Osteoblast (primary cell): ENCODE measurements around the gene PSMC5. TPM values are rescaled to one million over a fixed set of nuclear protein-coding genes. Genes with fewer than 3 reads are reported as not detected.
"Not testable (repeated sequence)": the region's sequence is repeated elsewhere in the genome, so short reads cannot be mapped to it uniquely, and the experiment has no call there.

Experiments
- DNase-seq: peaks from one replicate; pipeline ENCODE4 v3.0.0; 2011; ENCODE audit warnings: low spot score, mixed read lengths; ENCODE audit not compliant: insufficient read length; ENCODE audit errors: missing footprints
- H2AFZ ChIP-seq: 2 replicates; pipeline ENCODE4 v1.6.0; 2011; ENCODE audit warnings: mild to moderate bottlenecking, low read length
- H3K27ac ChIP-seq: 2 replicates; pipeline ENCODE4 v1.5.1; 2011; ENCODE audit warnings: mild to moderate bottlenecking, low read depth, low read length, moderate library complexity
- H3K27me3 ChIP-seq: 2 replicates; pipeline ENCODE4 v1.6.0; 2012; ENCODE audit warnings: mild to moderate bottlenecking, control low read depth, inconsistent platforms, low read length, moderate library complexity; ENCODE audit not compliant: insufficient read depth
- H3K36me3 ChIP-seq: 2 replicates; pipeline ENCODE4 v1.5.1; 2011; ENCODE audit warnings: mild to moderate bottlenecking, low read length, control low read depth, moderate library complexity; ENCODE audit not compliant: insufficient read depth
- H3K4me1 ChIP-seq: 2 replicates; pipeline ENCODE4 v1.5.1; 2011; ENCODE audit warnings: mild to moderate bottlenecking, low read length, control low read depth, moderate library complexity; ENCODE audit not compliant: insufficient read depth
- H3K4me2 ChIP-seq: 2 replicates; pipeline ENCODE4 v1.6.0; 2011; ENCODE audit warnings: mild to moderate bottlenecking, low read length; ENCODE audit not compliant: insufficient read depth
- H3K4me3 ChIP-seq: fragments of 200-600 bp; sonication (generic); 3 replicates; pipeline ENCODE4 v1.5.1; 2012; ENCODE audit warnings: mild to moderate bottlenecking, low read length, inconsistent platforms; ENCODE audit not compliant: insufficient read depth
- H3K79me2 ChIP-seq: 2 replicates; pipeline ENCODE4 v1.6.0; 2012; ENCODE audit warnings: mild to moderate bottlenecking, low read length, control low read depth, inconsistent platforms; ENCODE audit not compliant: insufficient read depth
- H3K9me3 ChIP-seq: 2 replicates; pipeline ENCODE4 v1.5.1; 2011; ENCODE audit warnings: low read depth, low read length, control low read depth
- H4K20me1 ChIP-seq: 2 replicates; pipeline ENCODE4 v1.6.0; 2012; ENCODE audit warnings: mild to moderate bottlenecking, low read length, control low read depth; ENCODE audit not compliant: insufficient read depth
- CTCF ChIP-seq: IDR thresholded peaks from 2 replicates; pipeline ENCODE4 v1.5.1; 2011; ENCODE audit warnings: mild to moderate bottlenecking, low read depth, low read length, moderate library complexity; ENCODE audit errors: extremely low read depth
- total RNA-seq: library from RNA; depleted of rRNA; stranded (reverse); fragments of >200 nt; gene quantifications from 2 replicates; pipeline ENCODE4 v1.2.3, GENCODE V29; 2012

Gene PSMC5
- total RNA-seq, 1 donor, result 34.0 TPM

GRCh38 chr17:63880706-63881105 lies 53.5 kb downstream of the PSMC5 start:
- H3K36me3 ChIP-seq, result no peaks in the 10 kb centered on the region
- no peak for DNase-seq
- no peaks in the 10 kb centered on the region for H4K20me1 ChIP-seq
- no peaks in the 10 kb centered on the region for H3K27me3 ChIP-seq
- H2AFZ ChIP-seq, result no peak overlapping the region
- no peaks in the 10 kb centered on the region for H3K4me1 ChIP-seq
- H3K79me2 ChIP-seq, result no peaks in the 10 kb centered on the region
- H3K4me3 ChIP-seq, result no peak overlapping the region
- no peak for TF ChIP-seq CTCF
- H3K27ac ChIP-seq, result no peak overlapping the region
- no peaks in the 10 kb centered on the region for H3K9me3 ChIP-seq
- H3K4me2 ChIP-seq, result no peak overlapping the region

GRCh38 chr17:63881337-63881736 lies 54.1 kb downstream of the PSMC5 start:
- H4K20me1 ChIP-seq, DNase-seq, H3K36me3 ChIP-seq, H3K27me3 ChIP-seq, H3K4me2 ChIP-seq, H3K9me3 ChIP-seq, H3K79me2 ChIP-seq, H2AFZ ChIP-seq, H3K4me3 ChIP-seq, H3K27ac ChIP-seq, H3K4me1 ChIP-seq: not testable (repeated sequence)

Other genes with a start within 250 kb of the PSMC5 start
- gene TACO1, start 226.5 kb upstream of the PSMC5 start, total RNA-seq, result 19.7 and 21.0 TPM in 2 replicates
- gene MAP3K3, start 205.0 kb upstream of the PSMC5 start, total RNA-seq, result 51.0 and 53.0 TPM in 2 replicates
- 4.3 and 5.9 TPM in 2 replicates for gene LIMD2, start 127.3 kb upstream of the PSMC5 start, total RNA-seq
- 29.7 and 35.4 TPM in 2 replicates for gene STRADA, start 85.6 kb upstream of the PSMC5 start, total RNA-seq
- gene CCDC47, start 53.8 kb upstream of the PSMC5 start, total RNA-seq, result 69.0 and 77.1 TPM in 2 replicates
- gene DDX42, start 53.3 kb upstream of the PSMC5 start, total RNA-seq, result 69.0 and 77.4 TPM in 2 replicates
- gene FTSJ3, start 232 bp downstream of the PSMC5 start, total RNA-seq, result 43.0 and 45.2 TPM in 2 replicates
- 53.9 and 54.8 TPM in 2 replicates for gene SMARCD2, start 15.3 kb downstream of the PSMC5 start, total RNA-seq
- not detected in 2 replicates for gene CSH2, start 46.2 kb downstream of the PSMC5 start, total RNA-seq
- not detected in 2 replicates for gene GH2, start 54.5 kb downstream of the PSMC5 start, total RNA-seq
- not detected in 2 replicates for gene CSH1, start 69.1 kb downstream of the PSMC5 start, total RNA-seq
- not detected in 2 replicates for gene CSHL1, start 83.8 kb downstream of the PSMC5 start, total RNA-seq
- gene GH1, start 91.4 kb downstream of the PSMC5 start, total RNA-seq, result not detected in 2 replicates
- gene CD79B, start 104.9 kb downstream of the PSMC5 start, total RNA-seq, result 0.36 and 0.59 TPM in 2 replicates
- gene SCN4A, start 145.5 kb downstream of the PSMC5 start, total RNA-seq, result under 0.01 TPM in 1 of 2 replicates, not detected in the other
- gene PRR29, start 170.9 kb downstream of the PSMC5 start, total RNA-seq, result 0.36 and 0.88 TPM in 2 replicates
- gene ICAM2, start 193.2 kb downstream of the PSMC5 start, total RNA-seq, result 6.5 and 8.5 TPM in 2 replicates